ENCODE results near the gene SLAMF1. TPM values are rescaled to one million over a fixed set of nuclear protein-coding genes. Genes with fewer than 3 reads are reported as not detected.

Gene SLAMF1
- total and polyA plus RNA-seq, 2 of the 13 experiments (the other 11 are each of a cell fraction or from before 2014, with no cell fraction given): not detected

GRCh38 chr1:160669802-160670201 lies 23.0 kb upstream of the SLAMF1 start (continued):
- TF ChIP-seq SRF (IDR thresholded peaks at IDR 0.05; ENCODE audit: low read depth, low read length) (no peak), ZNF841 (CRISPR knock-in tag; IDR thresholded peaks at IDR 0.05; ENCODE audit: borderline replicate concordance) (no peak), ELF1 (CRISPR knock-in tag; IDR thresholded peaks at IDR 0.05) (no peak), TRIM24 (CRISPR knock-in tag; IDR thresholded peaks at IDR 0.05) (no peak), PHF20 (CRISPR knock-in tag; IDR thresholded peaks at IDR 0.05) (no peak), NAIF1 (CRISPR knock-in tag; IDR thresholded peaks at IDR 0.05; ENCODE audit: borderline replicate concordance) (no peak), ZNF280D (CRISPR knock-in tag; IDR thresholded peaks at IDR 0.05) (no peak)

GRCh38 chr1:160669276-160669675 lies 22.4 kb upstream of the SLAMF1 start:
- POLR2A ChIA-PET: no interaction called here

More at GRCh38 chr1:160669276-160669675, 22.4 kb upstream of the SLAMF1 start:
- TF ChIP-seq LCORL (IDR thresholded peaks at IDR 0.05) (no peak), LCORL (CRISPR knock-in tag; IDR thresholded peaks at IDR 0.05) (no peak), ZSCAN5A (CRISPR knock-in tag; IDR thresholded peaks at IDR 0.05; ENCODE audit: borderline replicate concordance) (no peak), XRCC5 (optimal IDR thresholded peaks at IDR 0.05; ENCODE audit: low read length) (no peak), SMAD1 (CRISPR knock-in tag; IDR thresholded peaks at IDR 0.05; ENCODE audit: borderline replicate concordance, low read depth) (no peak), NONO (IDR thresholded peaks at IDR 0.05) (no peak), NONO (CRISPR knock-in tag; conservative IDR thresholded peaks at IDR 0.05) (no peak), PAF1 (CRISPR knock-in tag; IDR thresholded peaks at IDR 0.05) (no peak), MZF1 (CRISPR knock-in tag; IDR thresholded peaks at IDR 0.05; ENCODE audit: borderline replicate concordance) (no peak), TBX2 (CRISPR knock-in tag; IDR thresholded peaks at IDR 0.05; ENCODE audit: borderline replicate concordance) (no peak), ZNF7 (CRISPR knock-in tag; IDR thresholded peaks at IDR 0.05) (no peak), TFAP4 (IDR thresholded peaks at IDR 0.05; ENCODE audit: borderline replicate concordance, low read depth) (no peak), CHD2 (IDR thresholded peaks at IDR 0.05; ENCODE audit: low read depth, low read length) (no peak), NR3C1 (CRISPR knock-in tag; IDR thresholded peaks at IDR 0.05) (no peak)
- FAIRE-seq (no peak), ATAC-seq (no peak), DNase-seq (ENCODE audit: low spot score) (no peak)
- CTCF ChIA-PET (ENCODE audit: low intra/inter-chr PET ratio, low total read pairs): no interaction called here
- Histone ChIP-seq H3K27ac (ENCODE audit: extremely low read length, insufficient read depth, low read length) (no peak overlapping the region), H4K20me1 (ENCODE audit: insufficient read depth, low read length) (no peaks in the 10 kb centered on the region), H3K27me3 (ENCODE audit: control insufficient read depth in 1 of 2, insufficient read depth in 2 of 2, low read length in 2 of 2) (no peaks in the 10 kb centered on the region), H3K4me2 (ENCODE audit: low read depth, low read length) (no peak overlapping the region), H3K9me3 (ENCODE audit: low read length) (no peaks in the 10 kb centered on the region), H3K36me3 (replicated peaks in 1 of 2; ENCODE audit: control insufficient read depth in 1 of 2, insufficient read depth in 2 of 2, low read length in 2 of 2) (no peaks in the 10 kb centered on the region), H3K9ac (ENCODE audit: insufficient read depth, low read depth, low read length) (no peak overlapping the region), H3K4me1 (ENCODE audit: insufficient read depth, low read length) (0 out of 2 replicates have a peak, but pooled peaks cover 8% of the 10 kb centered on the region), H2AFZ (ENCODE audit: low read length) (no peak overlapping the region), H3K79me2 (ENCODE audit: insufficient read depth, low read length) (no peaks in the 10 kb centered on the region), H3K4me3 (replicated peaks in 1 of 3; ENCODE audit: insufficient read depth in 1 of 3, low read depth in 2 of 3, low read length in 3 of 3) (no peak overlapping the region)
- no TSS peak for BruUV-seq (replicated peaks)
- intact Hi-C loops (cut with micrococcal nuclease; ENCODE audit: unreplicated experiment): no loop called here
- in situ Hi-C loops (cut with HindIII; ENCODE audit: extremely low pct_ligation_motif_present, low pct_unique_long_range_greater_than_20kb): no loop called here
